ENCODE results near the gene CDKAL1.

CDKAL1 gene

DNA sequence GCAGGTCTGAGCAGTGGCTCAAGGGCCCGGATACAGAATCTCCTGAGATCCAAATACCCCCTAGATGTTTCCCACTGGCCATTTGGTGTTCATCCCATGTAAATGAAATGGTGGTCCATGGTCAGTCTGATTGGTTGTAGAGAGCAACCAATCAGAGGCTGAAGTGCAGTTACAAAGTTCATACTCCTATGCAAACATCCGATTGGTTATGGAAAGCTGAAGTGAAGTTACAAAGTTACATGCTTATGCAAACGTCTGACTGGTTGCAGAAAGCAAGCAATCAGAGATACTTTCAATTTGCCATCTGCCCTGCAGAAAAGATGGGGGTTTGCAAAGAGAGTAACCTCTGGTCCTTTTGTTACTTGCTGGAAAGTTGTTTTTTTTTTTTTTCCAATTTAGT is 313.6 kb downstream of the CDKAL1 start:
- Histone ChIP-seq H3K4ac (ENCODE audit: low read depth in 1 of 2, low read length in 2 of 2) (no peak overlapping the region), H3K18ac (ENCODE audit: low read depth in 1 of 2, low read length in 2 of 2) (no peak overlapping the region), H3K27me3 (ENCODE audit: control insufficient read depth in 1 of 2, insufficient read depth in 1 of 2, low read length in 2 of 2) (no peaks in the 10 kb centered on the region), H4K91ac (ENCODE audit: low read length) (no peak overlapping the region), H3K4me1 (ENCODE audit: control insufficient read depth, insufficient read depth, low read depth, low read length) (no peaks in the 10 kb centered on the region), H3K27ac (ENCODE audit: low read length, poor library complexity, severe bottlenecking) (no peak overlapping the region), H3K36me3 (ENCODE audit: control insufficient read depth in 1 of 2, insufficient read depth in 2 of 2, low read depth in 1 of 2, low read length in 2 of 2) (no peaks in the 10 kb centered on the region), H4K8ac (ENCODE audit: low read length) (peak overlapping the region; percentile 60), H2BK5ac (ENCODE audit: low read depth, low read length, poor library complexity, severe bottlenecking) (no peak overlapping the region), H3K4me3 (ENCODE audit: insufficient read depth in 1 of 2, low read depth in 1 of 2, low read length in 2 of 2) (no peak overlapping the region), H3K9me3 (ENCODE audit: control insufficient read depth, low read length) (no peaks in the 10 kb centered on the region), H3K79me1 (replicated peaks; ENCODE audit: low read length, poor library complexity, severe bottlenecking) (no peaks in the 10 kb centered on the region), H2AK5ac (ENCODE audit: low read length, severe bottlenecking) (no peak overlapping the region), H3K4me2 (ENCODE audit: low read length, poor library complexity, severe bottlenecking) (no peak overlapping the region), H2AFZ (ENCODE audit: low read depth, low read length) (no peak overlapping the region), H3K9ac (ENCODE audit: low read length) (no peak overlapping the region), H2BK120ac (ENCODE audit: low read depth, low read length) (no peak overlapping the region), H2BK12ac (ENCODE audit: low read length in 2 of 2) (peak overlapping the region in 1 of 2 experiments; percentile 63), H2BK15ac (ENCODE audit: low read depth, poor library complexity, severe bottlenecking) (no peak overlapping the region), H3K14ac (ENCODE audit: low read length in 2 of 2) (no peak overlapping the region), H3K23ac (ENCODE audit: low read length in 2 of 2) (no peak overlapping the region)
- WGBS = 94% methylated on average over 3 of the region's 3 CpGs
- DNase-seq = no peak

DNA sequence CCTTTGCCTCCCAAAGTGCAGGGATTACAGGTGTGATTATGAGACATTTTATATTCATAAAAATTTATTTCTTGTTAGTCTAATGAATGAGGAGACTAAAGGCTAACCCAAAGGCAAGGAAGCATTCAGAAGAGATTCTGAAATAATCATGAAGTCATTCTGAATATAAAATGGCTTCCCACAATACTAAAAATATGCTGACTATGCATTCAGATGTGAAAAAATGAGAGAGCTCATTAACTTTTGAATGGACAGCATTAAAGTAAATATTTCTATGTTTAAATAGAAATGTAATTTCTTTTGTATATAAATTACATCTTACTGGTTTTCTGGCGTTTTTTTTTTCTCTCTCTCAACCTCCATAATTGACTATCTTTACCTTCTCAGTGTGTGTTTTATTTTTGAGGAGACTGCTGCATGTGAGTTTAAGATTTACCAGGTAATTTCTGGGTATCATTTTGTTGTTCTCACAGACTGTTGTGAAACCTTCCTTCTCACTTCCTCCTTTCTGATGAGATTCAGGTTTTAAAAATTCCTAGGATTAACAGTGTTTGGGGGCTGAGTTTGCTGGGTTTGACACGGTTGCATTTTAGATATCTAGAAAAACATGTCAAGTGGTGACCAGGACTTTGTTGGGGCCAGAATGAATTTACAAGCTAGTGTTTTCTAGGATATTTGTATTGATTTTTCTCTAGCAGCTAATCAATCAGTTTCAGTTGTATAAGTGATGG is 316.6 kb downstream of the CDKAL1 start:
- H3K4ac ChIP-seq (ENCODE audit: low read depth in 1 of 2, low read length in 2 of 2) = no peak overlapping the region
- H3K4me1 ChIP-seq (ENCODE audit: control insufficient read depth, insufficient read depth, low read depth, low read length) = no peaks in the 10 kb centered on the region
- no peak overlapping the region for H3K9ac ChIP-seq (ENCODE audit: low read length)
- no peak overlapping the region for H2AK5ac ChIP-seq (ENCODE audit: low read length, severe bottlenecking)
- H3K18ac ChIP-seq (ENCODE audit: low read depth in 1 of 2, low read length in 2 of 2) = no peak overlapping the region
- H2BK12ac ChIP-seq (ENCODE audit: low read length in 2 of 2) = no peak overlapping the region
- WGBS = 96% methylated on average over 1 of the region's 2 CpGs
- H4K8ac ChIP-seq (ENCODE audit: low read length) = no peak overlapping the region
- no peak overlapping the region for H2AFZ ChIP-seq (ENCODE audit: low read depth, low read length)
- no peak overlapping the region for H2BK5ac ChIP-seq (ENCODE audit: low read depth, low read length, poor library complexity, severe bottlenecking)
- no peak overlapping the region for H3K4me3 ChIP-seq (ENCODE audit: insufficient read depth in 1 of 2, low read depth in 1 of 2, low read length in 2 of 2)
- no peak overlapping the region for H2BK15ac ChIP-seq (ENCODE audit: low read depth, poor library complexity, severe bottlenecking)
- no peaks in the 10 kb centered on the region for H3K9me3 ChIP-seq (ENCODE audit: control insufficient read depth, low read length)
- no peak overlapping the region for H3K23ac ChIP-seq (ENCODE audit: low read length in 2 of 2)
- no peak overlapping the region for H3K14ac ChIP-seq (ENCODE audit: low read length in 2 of 2)
- H3K36me3 ChIP-seq (ENCODE audit: control insufficient read depth in 1 of 2, insufficient read depth in 2 of 2, low read depth in 1 of 2, low read length in 2 of 2) = no peaks in the 10 kb centered on the region
- H3K27me3 ChIP-seq (ENCODE audit: control insufficient read depth in 1 of 2, insufficient read depth in 1 of 2, low read length in 2 of 2) = no peaks in the 10 kb centered on the region
- DNase-seq = no peak
- no peak overlapping the region for H4K91ac ChIP-seq (ENCODE audit: low read length)
- H2BK120ac ChIP-seq (ENCODE audit: low read depth, low read length) = no peak overlapping the region
- no peak overlapping the region for H3K27ac ChIP-seq (ENCODE audit: low read length, poor library complexity, severe bottlenecking)
- no peak overlapping the region for H3K4me2 ChIP-seq (ENCODE audit: low read length, poor library complexity, severe bottlenecking)
- H3K79me1 ChIP-seq (replicated peaks; ENCODE audit: low read length, poor library complexity, severe bottlenecking) = no peaks in the 10 kb centered on the region

DNA sequence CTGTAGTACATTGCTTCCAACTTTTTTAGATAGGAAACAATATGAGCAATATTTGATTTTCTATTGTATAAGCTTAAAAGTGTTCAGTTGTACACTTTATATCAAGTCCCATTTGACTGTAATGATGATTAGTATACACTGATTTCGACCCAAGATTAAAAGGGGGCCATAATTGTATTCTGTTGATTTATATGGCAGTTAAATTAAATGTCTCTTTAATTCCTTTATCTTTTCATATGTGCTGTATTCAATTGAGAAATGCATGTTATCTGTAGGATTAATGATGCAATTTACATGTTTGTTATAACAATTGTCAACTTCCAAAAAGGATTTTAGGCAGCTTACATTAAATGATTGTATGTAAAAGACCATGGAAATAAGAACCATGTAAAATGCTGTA is 317.5 kb downstream of the CDKAL1 start:
- no CpG with 5 or more reads among the region's 1 CpG for WGBS
- H3K27me3 ChIP-seq (ENCODE audit: control insufficient read depth in 1 of 2, insufficient read depth in 1 of 2, low read length in 2 of 2) = no peaks in the 10 kb centered on the region
- H3K9ac ChIP-seq (ENCODE audit: low read length) = no peak overlapping the region
- H2BK15ac ChIP-seq (ENCODE audit: low read depth, poor library complexity, severe bottlenecking) = no peak overlapping the region
- no peak overlapping the region for H3K27ac ChIP-seq (ENCODE audit: low read length, poor library complexity, severe bottlenecking)
- H3K9me3 ChIP-seq (ENCODE audit: control insufficient read depth, low read length) = no peaks in the 10 kb centered on the region
- H3K23ac ChIP-seq (ENCODE audit: low read length in 2 of 2) = no peak overlapping the region
- no peak for DNase-seq
- no peak overlapping the region for H3K4me3 ChIP-seq (ENCODE audit: insufficient read depth in 1 of 2, low read depth in 1 of 2, low read length in 2 of 2)
- no peak overlapping the region for H2BK12ac ChIP-seq (ENCODE audit: low read length in 2 of 2)
- H3K79me1 ChIP-seq (replicated peaks; ENCODE audit: low read length, poor library complexity, severe bottlenecking) = no peaks in the 10 kb centered on the region
- H3K4me2 ChIP-seq (ENCODE audit: low read length, poor library complexity, severe bottlenecking) = no peak overlapping the region
- H2BK5ac ChIP-seq (ENCODE audit: low read depth, low read length, poor library complexity, severe bottlenecking) = no peak overlapping the region
- H2AK5ac ChIP-seq (ENCODE audit: low read length, severe bottlenecking) = no peak overlapping the region
- H3K18ac ChIP-seq (ENCODE audit: low read depth in 1 of 2, low read length in 2 of 2) = no peak overlapping the region
- no peaks in the 10 kb centered on the region for H3K4me1 ChIP-seq (ENCODE audit: control insufficient read depth, insufficient read depth, low read depth, low read length)
- H2BK120ac ChIP-seq (ENCODE audit: low read depth, low read length) = no peak overlapping the region
- H4K8ac ChIP-seq (ENCODE audit: low read length) = no peak overlapping the region
- no peak overlapping the region for H3K14ac ChIP-seq (ENCODE audit: low read length in 2 of 2)
- H2AFZ ChIP-seq (ENCODE audit: low read depth, low read length) = no peak overlapping the region
- no peak overlapping the region for H3K4ac ChIP-seq (ENCODE audit: low read depth in 1 of 2, low read length in 2 of 2)
- H4K91ac ChIP-seq (ENCODE audit: low read length) = no peak overlapping the region
- H3K36me3 ChIP-seq (ENCODE audit: control insufficient read depth in 1 of 2, insufficient read depth in 2 of 2, low read depth in 1 of 2, low read length in 2 of 2) = no peaks in the 10 kb centered on the region

DNA sequence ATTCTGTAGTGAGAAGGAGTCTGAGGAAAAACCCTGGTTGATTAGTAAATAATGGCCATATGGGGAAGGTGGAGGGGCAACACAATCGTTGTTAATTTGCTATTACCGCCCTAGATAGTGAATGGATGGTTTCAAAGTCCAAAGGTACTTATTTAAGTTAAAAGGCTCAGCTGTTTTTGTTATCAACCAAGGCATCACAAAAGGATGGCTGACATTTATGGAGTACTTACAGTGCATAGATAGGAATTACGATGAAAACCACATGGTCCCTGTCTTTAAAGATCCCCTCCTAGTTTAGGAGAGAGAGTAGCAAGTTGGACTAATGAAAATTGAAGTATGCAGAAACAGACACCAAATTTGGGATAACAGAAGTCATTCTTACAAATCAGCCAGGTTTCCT is 319.6 kb downstream of the CDKAL1 start:
- WGBS = 89% methylated on average over 2 of the region's 3 CpGs
- Histone ChIP-seq H3K23ac (ENCODE audit: low read length in 2 of 2) (no peak overlapping the region), H3K14ac (ENCODE audit: low read length in 2 of 2) (no peak overlapping the region), H2BK12ac (ENCODE audit: low read length in 2 of 2) (no peak overlapping the region), H2BK120ac (ENCODE audit: low read depth, low read length) (no peak overlapping the region), H3K18ac (ENCODE audit: low read depth in 1 of 2, low read length in 2 of 2) (no peak overlapping the region), H3K4me2 (ENCODE audit: low read length, poor library complexity, severe bottlenecking) (no peak overlapping the region), H3K9ac (ENCODE audit: low read length) (no peak overlapping the region), H3K27me3 (ENCODE audit: control insufficient read depth in 1 of 2, insufficient read depth in 1 of 2, low read length in 2 of 2) (no peaks in the 10 kb centered on the region), H3K4ac (ENCODE audit: low read depth in 1 of 2, low read length in 2 of 2) (no peak overlapping the region), H3K36me3 (ENCODE audit: control insufficient read depth in 1 of 2, insufficient read depth in 2 of 2, low read depth in 1 of 2, low read length in 2 of 2) (no peaks in the 10 kb centered on the region), H2AK5ac (ENCODE audit: low read length, severe bottlenecking) (no peak overlapping the region), H2BK5ac (ENCODE audit: low read depth, low read length, poor library complexity, severe bottlenecking) (no peak overlapping the region), H3K4me3 (ENCODE audit: insufficient read depth in 1 of 2, low read depth in 1 of 2, low read length in 2 of 2) (no peak overlapping the region), H2AFZ (ENCODE audit: low read depth, low read length) (no peak overlapping the region), H3K79me1 (replicated peaks; ENCODE audit: low read length, poor library complexity, severe bottlenecking) (no peaks in the 10 kb centered on the region), H2BK15ac (ENCODE audit: low read depth, poor library complexity, severe bottlenecking) (no peak overlapping the region), H3K4me1 (ENCODE audit: control insufficient read depth, insufficient read depth, low read depth, low read length) (no peaks in the 10 kb centered on the region), H4K8ac (ENCODE audit: low read length) (no peak overlapping the region), H4K91ac (ENCODE audit: low read length) (no peak overlapping the region), H3K9me3 (ENCODE audit: control insufficient read depth, low read length) (no peaks in the 10 kb centered on the region), H3K27ac (ENCODE audit: low read length, poor library complexity, severe bottlenecking) (no peak overlapping the region)
- no peak for DNase-seq

All from mesenchymal stem cell (in vitro differentiated cells and primary cell).